HEK293 (cell line): ENCODE data around the gene NFYB.

Experiments used
- SP3 ChIP-seq: fragments of 450-650 bp; formaldehyde crosslinking; IDR thresholded peaks from 2 replicates; pipeline ENCODE4 v1.5.1; 2016; ENCODE audit warnings: missing biosample characterization, missing genetic modification characterization
- ZEB2 ChIP-seq: fragments of 450-650 bp; formaldehyde crosslinking; IDR thresholded peaks from 2 replicates; pipeline ENCODE4 v1.5.1; 2016; ENCODE audit warnings: missing biosample characterization, missing genetic modification characterization
- ZNF391 ChIP-seq: fragments of 450-650 bp; formaldehyde crosslinking; IDR thresholded peaks from 2 replicates; pipeline ENCODE4 v1.5.1; 2016; ENCODE audit warnings: low read depth, missing biosample characterization, missing genetic modification characterization, borderline replicate concordance
- ZNF623 ChIP-seq: fragments of 450-650 bp; formaldehyde crosslinking; IDR thresholded peaks from 2 replicates; pipeline ENCODE4 v1.5.1; 2016; ENCODE audit warnings: missing biosample characterization, missing genetic modification characterization
- ZNF624 ChIP-seq: fragments of 450-650 bp; formaldehyde crosslinking; IDR thresholded peaks from 2 replicates; pipeline ENCODE4 v1.5.1; 2017; ENCODE audit warnings: missing biosample characterization, missing genetic modification characterization
- ZNF776 ChIP-seq: fragments of 450-650 bp; formaldehyde crosslinking; IDR thresholded peaks from 2 replicates; pipeline ENCODE4 v1.5.0; 2017; ENCODE audit warnings: missing biosample characterization, missing genetic modification characterization, borderline replicate concordance
- TF ChIP-seq, protein P1 (sequence below): fragments of 450-650 bp; formaldehyde crosslinking; IDR thresholded peaks from 2 replicates; pipeline ENCODE4 v1.5.1; 2016; ENCODE audit warnings: missing biosample characterization, missing genetic modification characterization
- TF ChIP-seq, protein P2 (sequence below): fragments of 450-650 bp; formaldehyde crosslinking; IDR thresholded peaks from 2 replicates; pipeline ENCODE4 v1.5.1; 2016; ENCODE audit warnings: missing biosample characterization, missing genetic modification characterization, low read depth
- TF ChIP-seq, protein P3 (sequence below): fragments of 450-650 bp; formaldehyde crosslinking; IDR thresholded peaks from 2 replicates; pipeline ENCODE4 v1.5.1; 2016; ENCODE audit warnings: missing biosample characterization, missing genetic modification characterization
- TF ChIP-seq, protein P4 (sequence below): fragments of 450-650 bp; formaldehyde crosslinking; IDR thresholded peaks from 2 replicates; pipeline ENCODE4 v1.5.1; 2016; ENCODE audit warnings: missing biosample characterization, missing genetic modification characterization

DNA sequence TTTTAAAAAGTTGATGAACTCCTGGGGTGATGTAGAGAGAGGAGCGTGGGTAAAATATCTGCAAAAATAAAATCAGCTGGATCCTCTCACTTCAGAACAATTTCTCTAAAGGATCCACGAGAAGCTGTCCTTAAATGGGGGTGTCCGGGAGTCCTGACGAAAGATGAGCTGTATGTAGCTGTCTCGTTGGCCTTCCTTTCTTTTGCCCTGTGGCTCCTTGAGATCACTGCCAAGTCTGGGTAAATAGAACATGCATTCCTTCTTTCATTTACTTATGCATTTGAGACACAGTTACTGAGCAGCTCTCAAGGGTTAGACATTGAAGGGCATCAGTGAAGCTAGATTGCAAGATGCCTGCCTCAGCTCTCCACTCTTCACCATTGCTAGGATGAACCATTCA is 42.4 kb upstream of the NFYB start:
- TF ChIP-seq, protein P1, sequence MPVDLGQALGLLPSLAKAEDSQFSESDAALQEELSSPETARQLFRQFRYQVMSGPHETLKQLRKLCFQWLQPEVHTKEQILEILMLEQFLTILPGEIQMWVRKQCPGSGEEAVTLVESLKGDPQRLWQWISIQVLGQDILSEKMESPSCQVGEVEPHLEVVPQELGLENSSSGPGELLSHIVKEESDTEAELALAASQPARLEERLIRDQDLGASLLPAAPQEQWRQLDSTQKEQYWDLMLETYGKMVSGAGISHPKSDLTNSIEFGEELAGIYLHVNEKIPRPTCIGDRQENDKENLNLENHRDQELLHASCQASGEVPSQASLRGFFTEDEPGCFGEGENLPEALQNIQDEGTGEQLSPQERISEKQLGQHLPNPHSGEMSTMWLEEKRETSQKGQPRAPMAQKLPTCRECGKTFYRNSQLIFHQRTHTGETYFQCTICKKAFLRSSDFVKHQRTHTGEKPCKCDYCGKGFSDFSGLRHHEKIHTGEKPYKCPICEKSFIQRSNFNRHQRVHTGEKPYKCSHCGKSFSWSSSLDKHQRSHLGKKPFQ (tag by site-specific recombination): no peak
- no peak for TF ChIP-seq ZNF623 (tag by site-specific recombination)
- no peak for TF ChIP-seq ZNF776 (tag by site-specific recombination)
- no peak for TF ChIP-seq ZNF624 (tag by site-specific recombination)
- TF ChIP-seq, protein P2, sequence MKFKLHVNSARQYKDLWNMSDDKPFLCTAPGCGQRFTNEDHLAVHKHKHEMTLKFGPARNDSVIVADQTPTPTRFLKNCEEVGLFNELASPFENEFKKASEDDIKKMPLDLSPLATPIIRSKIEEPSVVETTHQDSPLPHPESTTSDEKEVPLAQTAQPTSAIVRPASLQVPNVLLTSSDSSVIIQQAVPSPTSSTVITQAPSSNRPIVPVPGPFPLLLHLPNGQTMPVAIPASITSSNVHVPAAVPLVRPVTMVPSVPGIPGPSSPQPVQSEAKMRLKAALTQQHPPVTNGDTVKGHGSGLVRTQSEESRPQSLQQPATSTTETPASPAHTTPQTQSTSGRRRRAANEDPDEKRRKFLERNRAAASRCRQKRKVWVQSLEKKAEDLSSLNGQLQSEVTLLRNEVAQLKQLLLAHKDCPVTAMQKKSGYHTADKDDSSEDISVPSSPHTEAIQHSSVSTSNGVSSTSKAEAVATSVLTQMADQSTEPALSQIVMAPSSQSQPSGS (tag by site-specific recombination): no peak
- TF ChIP-seq, protein P3, sequence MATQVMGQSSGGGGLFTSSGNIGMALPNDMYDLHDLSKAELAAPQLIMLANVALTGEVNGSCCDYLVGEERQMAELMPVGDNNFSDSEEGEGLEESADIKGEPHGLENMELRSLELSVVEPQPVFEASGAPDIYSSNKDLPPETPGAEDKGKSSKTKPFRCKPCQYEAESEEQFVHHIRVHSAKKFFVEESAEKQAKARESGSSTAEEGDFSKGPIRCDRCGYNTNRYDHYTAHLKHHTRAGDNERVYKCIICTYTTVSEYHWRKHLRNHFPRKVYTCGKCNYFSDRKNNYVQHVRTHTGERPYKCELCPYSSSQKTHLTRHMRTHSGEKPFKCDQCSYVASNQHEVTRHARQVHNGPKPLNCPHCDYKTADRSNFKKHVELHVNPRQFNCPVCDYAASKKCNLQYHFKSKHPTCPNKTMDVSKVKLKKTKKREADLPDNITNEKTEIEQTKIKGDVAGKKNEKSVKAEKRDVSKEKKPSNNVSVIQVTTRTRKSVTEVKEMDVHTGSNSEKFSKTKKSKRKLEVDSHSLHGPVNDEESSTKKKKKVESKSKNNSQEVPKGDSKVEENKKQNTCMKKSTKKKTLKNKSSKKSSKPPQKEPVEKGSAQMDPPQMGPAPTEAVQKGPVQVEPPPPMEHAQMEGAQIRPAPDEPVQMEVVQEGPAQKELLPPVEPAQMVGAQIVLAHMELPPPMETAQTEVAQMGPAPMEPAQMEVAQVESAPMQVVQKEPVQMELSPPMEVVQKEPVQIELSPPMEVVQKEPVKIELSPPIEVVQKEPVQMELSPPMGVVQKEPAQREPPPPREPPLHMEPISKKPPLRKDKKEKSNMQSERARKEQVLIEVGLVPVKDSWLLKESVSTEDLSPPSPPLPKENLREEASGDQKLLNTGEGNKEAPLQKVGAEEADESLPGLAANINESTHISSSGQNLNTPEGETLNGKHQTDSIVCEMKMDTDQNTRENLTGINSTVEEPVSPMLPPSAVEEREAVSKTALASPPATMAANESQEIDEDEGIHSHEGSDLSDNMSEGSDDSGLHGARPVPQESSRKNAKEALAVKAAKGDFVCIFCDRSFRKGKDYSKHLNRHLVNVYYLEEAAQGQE (tag by site-specific recombination): no peak
- no peak for TF ChIP-seq SP3
- TF ChIP-seq, protein P4, sequence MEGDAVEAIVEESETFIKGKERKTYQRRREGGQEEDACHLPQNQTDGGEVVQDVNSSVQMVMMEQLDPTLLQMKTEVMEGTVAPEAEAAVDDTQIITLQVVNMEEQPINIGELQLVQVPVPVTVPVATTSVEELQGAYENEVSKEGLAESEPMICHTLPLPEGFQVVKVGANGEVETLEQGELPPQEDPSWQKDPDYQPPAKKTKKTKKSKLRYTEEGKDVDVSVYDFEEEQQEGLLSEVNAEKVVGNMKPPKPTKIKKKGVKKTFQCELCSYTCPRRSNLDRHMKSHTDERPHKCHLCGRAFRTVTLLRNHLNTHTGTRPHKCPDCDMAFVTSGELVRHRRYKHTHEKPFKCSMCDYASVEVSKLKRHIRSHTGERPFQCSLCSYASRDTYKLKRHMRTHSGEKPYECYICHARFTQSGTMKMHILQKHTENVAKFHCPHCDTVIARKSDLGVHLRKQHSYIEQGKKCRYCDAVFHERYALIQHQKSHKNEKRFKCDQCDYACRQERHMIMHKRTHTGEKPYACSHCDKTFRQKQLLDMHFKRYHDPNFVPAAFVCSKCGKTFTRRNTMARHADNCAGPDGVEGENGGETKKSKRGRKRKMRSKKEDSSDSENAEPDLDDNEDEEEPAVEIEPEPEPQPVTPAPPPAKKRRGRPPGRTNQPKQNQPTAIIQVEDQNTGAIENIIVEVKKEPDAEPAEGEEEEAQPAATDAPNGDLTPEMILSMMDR (tag by site-specific recombination): no peak
- no peak for TF ChIP-seq ZNF391 (tag by site-specific recombination)
- no peak for TF ChIP-seq ZEB2 (tag by site-specific recombination)
